HFF-Myc (cell line): ENCODE measurements around the gene POMT1.
"Not testable (repeated sequence)": the region's sequence is repeated elsewhere in the genome, so short reads cannot be mapped to it uniquely, and the experiment has no call there.

Experiments
- DNase-seq: peaks from one replicate; pipeline ENCODE4 v3.0.0-alpha.2; 2011; ENCODE audit warnings: low read depth; ENCODE audit errors: extremely low read depth
- H3K4me3 ChIP-seq: replicated peaks from 2 replicates; pipeline ENCODE4 v1.5.1; 2011; ENCODE audit warnings: low read depth, mild to moderate bottlenecking, control low read depth, low read length
- TF ChIP-seq, protein P1 (sequence below): IDR thresholded peaks from 2 replicates; pipeline ENCODE4 v1.5.1; 2012; ENCODE audit warnings: mild to moderate bottlenecking, low read depth, low read length, control low read depth; ENCODE audit errors: missing control alignments

The POMT1 gene

DNA sequence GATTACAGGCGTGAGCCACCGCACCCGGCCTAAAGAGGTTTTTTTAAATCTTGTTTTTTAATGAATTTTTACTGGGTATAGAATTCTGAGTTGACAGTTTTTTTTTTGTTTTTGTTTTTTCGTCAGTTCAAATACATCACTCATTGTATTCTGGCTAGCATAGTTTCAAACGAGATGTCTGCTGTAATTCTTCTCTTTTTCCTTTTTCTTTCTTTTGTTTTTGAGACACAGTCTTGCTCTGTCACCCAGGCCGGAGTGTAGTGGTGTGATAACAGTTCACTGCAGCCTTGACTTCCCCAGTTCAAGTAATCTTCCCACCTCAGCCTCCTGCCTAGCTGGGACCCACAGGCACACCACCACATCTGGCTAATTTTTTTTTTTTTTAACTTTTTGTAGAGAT is 40.4 kb downstream of the POMT1 start:
- TF ChIP-seq, protein P1, sequence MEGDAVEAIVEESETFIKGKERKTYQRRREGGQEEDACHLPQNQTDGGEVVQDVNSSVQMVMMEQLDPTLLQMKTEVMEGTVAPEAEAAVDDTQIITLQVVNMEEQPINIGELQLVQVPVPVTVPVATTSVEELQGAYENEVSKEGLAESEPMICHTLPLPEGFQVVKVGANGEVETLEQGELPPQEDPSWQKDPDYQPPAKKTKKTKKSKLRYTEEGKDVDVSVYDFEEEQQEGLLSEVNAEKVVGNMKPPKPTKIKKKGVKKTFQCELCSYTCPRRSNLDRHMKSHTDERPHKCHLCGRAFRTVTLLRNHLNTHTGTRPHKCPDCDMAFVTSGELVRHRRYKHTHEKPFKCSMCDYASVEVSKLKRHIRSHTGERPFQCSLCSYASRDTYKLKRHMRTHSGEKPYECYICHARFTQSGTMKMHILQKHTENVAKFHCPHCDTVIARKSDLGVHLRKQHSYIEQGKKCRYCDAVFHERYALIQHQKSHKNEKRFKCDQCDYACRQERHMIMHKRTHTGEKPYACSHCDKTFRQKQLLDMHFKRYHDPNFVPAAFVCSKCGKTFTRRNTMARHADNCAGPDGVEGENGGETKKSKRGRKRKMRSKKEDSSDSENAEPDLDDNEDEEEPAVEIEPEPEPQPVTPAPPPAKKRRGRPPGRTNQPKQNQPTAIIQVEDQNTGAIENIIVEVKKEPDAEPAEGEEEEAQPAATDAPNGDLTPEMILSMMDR: no peak
- no peak for DNase-seq
- H3K4me3 ChIP-seq: no peak overlapping the region

DNA sequence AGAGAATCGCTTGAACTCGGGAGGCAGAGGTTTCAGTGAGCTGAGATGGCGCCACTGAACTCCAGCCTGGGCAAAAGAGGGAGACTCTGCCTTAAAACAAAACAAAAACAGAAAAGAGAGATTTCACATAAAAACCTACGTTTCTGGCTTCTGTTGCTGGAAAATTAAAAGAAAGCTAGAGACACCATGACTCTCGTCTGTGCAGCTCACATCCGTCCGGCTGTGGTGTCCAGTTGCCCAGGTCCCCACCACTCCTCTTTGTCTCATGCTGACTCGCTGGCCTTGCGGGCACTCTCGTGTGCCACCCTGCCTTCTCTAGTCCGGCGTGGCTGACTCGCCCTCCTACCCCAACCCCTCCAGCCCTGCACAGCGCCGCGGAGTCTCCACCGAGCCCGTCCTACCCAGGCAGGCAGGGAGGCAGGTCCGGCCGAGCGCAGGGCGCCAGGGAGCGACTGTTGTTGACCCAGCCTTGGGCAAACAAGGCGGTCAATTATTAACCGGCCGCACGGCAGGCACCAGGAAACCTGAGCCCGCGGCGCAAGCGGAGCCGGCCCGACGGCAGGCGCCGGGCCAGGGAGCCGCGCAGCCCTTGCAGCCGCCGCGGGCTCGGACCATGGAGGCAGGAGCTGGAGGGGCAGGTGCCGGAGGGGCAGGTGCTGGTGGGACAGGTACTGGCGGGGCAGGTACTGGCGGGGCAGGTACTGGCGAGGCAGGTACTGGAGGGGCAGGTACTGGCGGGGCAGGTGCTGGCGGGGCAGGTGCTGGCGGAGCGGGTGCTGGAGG is 42.5 kb downstream of the POMT1 start, which contains the start of gene PRRT1B:
Gene PRRT1B, plus strand, starts transcription at position 521 of the 783 bp plus-strand sequence. Its CDS starts 93 bp downstream, at position 614.
- no peak within 1 kb of the TSS for H3K4me3 ChIP-seq
- DNase-seq: no peak
- TF ChIP-seq, protein P1: no peak

DNA sequence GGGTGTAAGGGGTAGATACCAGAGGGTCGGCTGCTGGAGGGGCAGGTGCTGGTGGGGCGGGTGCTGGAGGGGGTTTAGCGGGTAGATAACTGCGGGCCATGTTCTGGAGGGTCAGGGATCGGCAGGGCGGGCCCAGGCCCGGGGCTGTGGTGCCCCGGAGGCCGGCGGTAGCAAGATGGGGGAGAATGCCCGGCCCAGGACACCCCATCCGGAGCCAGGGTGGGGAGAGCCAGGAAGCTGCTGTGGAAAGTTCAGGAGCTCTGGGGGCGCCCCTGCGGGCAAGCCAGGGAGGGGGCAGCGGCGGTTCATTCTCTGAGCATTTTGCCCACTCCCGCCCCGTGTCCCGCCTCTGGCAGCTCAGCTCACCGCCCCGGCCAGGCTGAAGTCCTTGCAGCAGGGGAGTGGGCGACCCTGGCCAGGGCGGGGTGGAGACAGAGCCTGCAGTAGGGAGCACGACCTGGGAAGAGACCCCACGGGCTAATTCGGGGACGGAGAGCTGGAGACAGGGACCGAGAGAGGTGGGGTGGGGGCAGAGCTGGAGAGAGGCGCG is 43.1 kb downstream of the POMT1 start:
- no peak for DNase-seq
- no peak overlapping the region for H3K4me3 ChIP-seq

DNA sequence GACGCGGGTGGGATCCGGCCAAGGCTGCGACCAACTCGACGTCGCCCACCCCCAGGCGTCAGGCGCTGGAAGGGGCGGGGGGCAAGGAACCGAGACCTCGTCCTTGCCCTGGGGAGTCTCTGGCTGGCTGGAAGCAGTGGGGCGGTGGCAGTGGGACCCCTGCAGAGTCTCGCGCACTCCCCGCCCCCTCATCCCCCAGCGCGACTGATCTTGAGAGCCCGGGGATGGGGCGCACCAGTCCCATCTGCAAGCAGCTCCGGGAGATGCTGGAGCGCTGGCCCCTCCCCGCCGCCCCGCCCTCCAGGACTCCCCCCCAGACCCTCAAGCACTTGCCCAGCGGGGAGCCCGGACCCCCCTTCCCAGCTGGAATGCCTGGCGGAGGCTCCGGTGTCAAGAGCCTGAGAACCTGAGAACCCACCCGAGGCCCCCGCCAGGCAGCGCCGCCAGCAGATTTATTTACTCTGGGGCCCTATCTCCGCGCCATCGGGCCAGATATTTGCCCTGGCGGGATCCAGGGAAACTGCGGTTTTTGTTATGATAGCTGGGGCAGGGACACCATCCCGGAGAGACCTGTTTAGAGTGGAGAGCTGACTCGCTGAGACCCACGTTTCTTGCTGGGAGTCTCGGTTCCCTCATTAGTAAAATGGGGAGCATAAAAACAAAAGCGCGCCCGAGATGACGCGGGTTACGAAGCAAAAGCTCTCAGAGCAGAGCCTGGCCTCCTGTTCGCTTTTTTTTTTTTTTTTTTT is 43.8 kb downstream of the POMT1 start:
- peak overlapping the region; percentile 8; the same call in 1 of the 2 replicates for H3K4me3 ChIP-seq
- TF ChIP-seq, protein P1: no peak
- no peak for DNase-seq

More for the DNA sequence above, 43.1 kb downstream of the POMT1 start:
- TF ChIP-seq, protein P1: no peak

DNA sequence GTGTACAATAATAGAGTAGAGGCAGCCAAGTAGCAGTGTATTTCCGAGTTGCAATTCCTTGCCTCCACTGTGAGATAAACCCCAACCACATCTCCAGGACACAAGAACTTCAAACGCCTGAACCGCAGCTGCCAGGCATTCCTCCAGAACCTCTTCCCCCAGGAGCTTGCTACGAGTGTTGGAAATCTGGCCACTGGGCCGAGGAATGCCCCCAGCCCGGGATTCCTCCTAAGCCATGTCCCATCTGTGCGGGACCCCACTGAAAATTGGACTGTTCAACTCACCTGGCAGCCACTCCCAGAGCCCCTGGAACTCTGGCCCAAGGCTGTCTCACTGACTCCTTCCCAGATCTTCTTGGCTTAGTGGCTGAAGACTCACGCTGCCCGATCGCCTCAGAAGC is 46.5 kb downstream of the POMT1 start:
- DNase-seq, H3K4me3 ChIP-seq: not testable (repeated sequence)

DNA sequence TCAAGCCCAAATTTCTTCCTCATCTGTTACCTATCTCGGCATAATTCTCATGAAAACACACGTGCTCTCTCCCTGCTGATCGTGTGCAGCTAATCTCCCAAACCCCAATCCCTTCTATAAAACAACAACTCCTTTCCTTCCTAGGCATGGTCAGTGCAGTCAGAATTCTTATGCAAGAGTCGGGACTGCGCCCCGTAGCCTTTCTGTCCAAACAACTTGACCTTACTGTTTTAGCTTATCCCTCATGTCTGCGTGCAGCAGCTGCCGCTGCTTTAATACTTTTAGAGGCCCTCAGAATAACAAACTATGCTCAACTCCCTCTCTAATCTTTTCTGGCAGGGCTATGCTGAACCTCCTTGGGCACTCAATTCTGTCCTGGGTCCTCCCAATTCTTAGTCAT is 47.7 kb downstream of the POMT1 start:
- not testable (repeated sequence) for DNase-seq, H3K4me3 ChIP-seq

DNA sequence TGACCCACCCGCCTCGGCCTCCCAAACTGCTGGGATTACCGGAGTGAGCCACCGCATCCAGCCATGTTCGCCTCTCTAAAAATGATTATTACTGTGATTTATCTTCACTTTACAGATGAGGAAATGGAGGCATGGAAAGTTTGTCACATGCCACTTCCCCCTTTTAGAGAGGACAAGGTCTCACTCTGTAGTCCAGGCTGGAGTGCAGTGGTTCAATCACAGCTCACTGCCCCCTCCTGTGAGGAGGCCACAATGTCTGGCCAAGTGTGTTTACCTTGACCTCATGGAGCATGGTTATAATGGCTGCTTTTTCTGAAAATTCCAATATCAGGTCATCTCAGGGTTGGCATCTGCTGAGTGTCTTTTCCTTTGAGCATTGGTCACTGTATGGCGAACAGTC is 49.3 kb downstream of the POMT1 start:
- no peak overlapping the region for H3K4me3 ChIP-seq
- DNase-seq: no peak
- TF ChIP-seq, protein P1: no peak
